Colonic mucosa (tissue), 4 donors: ENCODE results near the gene CRYBB1. TPM values are rescaled to one million over a fixed set of nuclear protein-coding genes. Genes with fewer than 3 reads are reported as not detected.

Experiments
- DNase-seq: peaks from one replicate; pipeline ENCODE4 v3.0.0-alpha.2; 2020
- H3K27ac ChIP-seq: fragments of 200-600 bp; one replicate; pipeline ENCODE4 v1.8.0; 2021
- H3K27me3 ChIP-seq: fragments of 200-600 bp; one replicate; pipeline ENCODE4 v1.8.0; 2021
- H3K36me3 ChIP-seq: fragments of 200-600 bp; one replicate; pipeline ENCODE4 v1.8.0; 2021
- H3K4me1 ChIP-seq: fragments of 200-600 bp; one replicate; pipeline ENCODE4 v1.8.0; 2021; ENCODE audit warnings: mild to moderate bottlenecking
- H3K4me3 ChIP-seq: fragments of 200-600 bp; one replicate; pipeline ENCODE4 v1.8.0; 2021
- H3K9ac ChIP-seq, 2 donors: one replicate each; pipeline ENCODE4 v1.7.0; 2013; ENCODE audit warnings: control low read depth in 2 of 2, low read depth in 2 of 2, low read length in 2 of 2
- H3K9me3 ChIP-seq: fragments of 200-600 bp; one replicate; pipeline ENCODE4 v1.8.0; 2021
- CTCF ChIP-seq: fragments of 200-600 bp; IDR thresholded peaks from one replicate; pipeline ENCODE4 v1.8.0; 2022; ENCODE audit warnings: antibody characterized with exemption, mild to moderate bottlenecking
- intact Hi-C: fragments of 100-400 bp; cut with DNase I; formaldehyde crosslinking; loops from one replicate; pipeline ENCODE4 v1.14.1; 2022
- total RNA-seq, 2 donors: library from RNA; stranded (reverse); fragmentation: NEBNext Ultra II Directional in 1 of 2; extraction: Animal tissue kit (Norgen Biotek cat#: 25700) in 1 of 2; gene quantifications; one replicate each; pipeline ENCODE4 v1.2.1, GENCODE V29; 2021
- donor health status: healthy.
- donor health status: DM: no; HTN: no; CAD: no.
- donor health status: DM: no; HTN: no; CAD: no.

The CRYBB1 gene
- total RNA-seq, 2 donors from 2014 or later, result 0.32 TPM; not detected in 1

GRCh38 chr22:26604368-26604767 is 13.5 kb downstream of the CRYBB1 start:
- Histone ChIP-seq H3K9ac (no peak overlapping the region), H3K4me3 (no peak overlapping the region), H3K27me3 (no peaks in the 10 kb centered on the region), H3K9me3 (no peaks in the 10 kb centered on the region), H3K36me3 (no peaks in the 10 kb centered on the region), H3K4me1 (no peaks in the 10 kb centered on the region), H3K27ac (no peak overlapping the region)
- intact Hi-C loops, result no loop called here
- no peak for DNase-seq
- no peak for TF ChIP-seq CTCF

- H3K9ac ChIP-seq, result no peak overlapping the region
- no peak for DNase-seq
- H3K4me1 ChIP-seq, result no peaks in the 10 kb centered on the region
- H3K9me3 ChIP-seq, result no peaks in the 10 kb centered on the region
- H3K36me3 ChIP-seq, result no peaks in the 10 kb centered on the region
- no peaks in the 10 kb centered on the region for H3K27me3 ChIP-seq
- intact Hi-C loops, result no loop called here
- H3K27ac ChIP-seq, result no peak overlapping the region
- TF ChIP-seq CTCF, result no peak
- H3K4me3 ChIP-seq, result no peak overlapping the region
Observed at GRCh38 chr22:26602127-26602526, 15.7 kb downstream of the CRYBB1 start.

- H3K36me3 ChIP-seq, result no peaks in the 10 kb centered on the region
- no peak for DNase-seq
- H3K27me3 ChIP-seq, result no peaks in the 10 kb centered on the region
- no peak overlapping the region for H3K9ac ChIP-seq
- intact Hi-C loops, result no loop called here
- no peak for TF ChIP-seq CTCF
- no peaks in the 10 kb centered on the region for H3K9me3 ChIP-seq
- H3K4me1 ChIP-seq, result no peaks in the 10 kb centered on the region
- no peak overlapping the region for H3K27ac ChIP-seq
- no peak overlapping the region for H3K4me3 ChIP-seq
Observed at GRCh38 chr22:26601726-26602125, 16.1 kb downstream of the CRYBB1 start.

- no peak for DNase-seq
- intact Hi-C loops, result no loop called here
- H3K4me1 ChIP-seq, result no peaks in the 10 kb centered on the region
- no peak overlapping the region for H3K9ac ChIP-seq
- no peaks in the 10 kb centered on the region for H3K27me3 ChIP-seq
- no peaks in the 10 kb centered on the region for H3K9me3 ChIP-seq
- H3K27ac ChIP-seq, result no peak overlapping the region
- TF ChIP-seq CTCF, result no peak
- H3K4me3 ChIP-seq, result no peak overlapping the region
- no peaks in the 10 kb centered on the region for H3K36me3 ChIP-seq
Observed at GRCh38 chr22:26599505-26599904, 18.3 kb downstream of the CRYBB1 start.

GRCh38 chr22:26597480-26597879 is 20.3 kb downstream of the CRYBB1 start:
- no peak for TF ChIP-seq CTCF
- H3K4me1 ChIP-seq, result no peaks in the 10 kb centered on the region
- H3K9ac ChIP-seq, result no peak overlapping the region
- no peaks in the 10 kb centered on the region for H3K9me3 ChIP-seq
- intact Hi-C loops, result no loop called here
- H3K27me3 ChIP-seq, result no peaks in the 10 kb centered on the region
- no peaks in the 10 kb centered on the region for H3K36me3 ChIP-seq
- H3K4me3 ChIP-seq, result no peak overlapping the region
- no peak for DNase-seq
- no peak overlapping the region for H3K27ac ChIP-seq

GRCh38 chr22:26597026-26597425 is 20.8 kb downstream of the CRYBB1 start:
- H3K27me3 ChIP-seq, result no peaks in the 10 kb centered on the region
- no peaks in the 10 kb centered on the region for H3K36me3 ChIP-seq
- H3K9me3 ChIP-seq, result no peaks in the 10 kb centered on the region
- no peak overlapping the region for H3K4me3 ChIP-seq
- TF ChIP-seq CTCF, result no peak
- intact Hi-C loops, result no loop called here
- no peaks in the 10 kb centered on the region for H3K4me1 ChIP-seq
- DNase-seq, result no peak
- no peak overlapping the region for H3K9ac ChIP-seq
- H3K27ac ChIP-seq, result no peak overlapping the region
